Keratinocyte (primary cell): ENCODE data around the gene ARMC6. TPM values are rescaled to one million over a fixed set of nuclear protein-coding genes. Genes with fewer than 3 reads are reported as not detected.

ENCODE experiments used
- DNase-seq: peaks from one replicate; pipeline ENCODE4 v3.0.0-alpha.2; 2011; ENCODE audit warnings: low read depth, missing footprints, low spot score
- FAIRE-seq: peaks from 2 replicates; lab custom pipeline; 2011; peaks lifted over from hg19 to GRCh38; lab: Jason Lieb, UNC
- H2AFZ ChIP-seq: 2 replicates; pipeline ENCODE4 v1.6.0; 2012; ENCODE audit warnings: low read length, control low read depth, inconsistent platforms; ENCODE audit not compliant: control insufficient read depth
- H3K27ac ChIP-seq: 2 replicates; pipeline ENCODE4 v1.5.1; 2011; ENCODE audit warnings: low read length; ENCODE audit not compliant: control insufficient read depth, insufficient read depth
- H3K27me3 ChIP-seq: 3 replicates; pipeline ENCODE4 v1.6.0; 2011; ENCODE audit warnings: low read length; ENCODE audit not compliant: control insufficient read depth, insufficient read depth; ENCODE audit errors: extremely low read depth
- H3K36me3 ChIP-seq, 2 experiments: 2 replicates in 1 of 2; 3 replicates in 1 of 2; pipeline ENCODE4 v1.5.1; 2011; ENCODE audit warnings: low read length in 2 of 2, mild to moderate bottlenecking in 1 of 2; ENCODE audit not compliant: control insufficient read depth in 2 of 2, insufficient read depth in 2 of 2; ENCODE audit errors: extremely low read depth in 1 of 2
- H3K4me1 ChIP-seq: 3 replicates; pipeline ENCODE4 v1.5.1; 2011; ENCODE audit warnings: low read length; ENCODE audit not compliant: control insufficient read depth, insufficient read depth; ENCODE audit errors: extremely low read depth
- H3K4me2 ChIP-seq: 3 replicates; pipeline ENCODE4 v1.6.0; 2011; ENCODE audit warnings: low read depth, low read length; ENCODE audit not compliant: control insufficient read depth, insufficient read depth; ENCODE audit errors: extremely low read depth
- H3K4me3 ChIP-seq, 3 experiments: fragments of 200-600 bp in 1 of 3; sonication (generic) in 1 of 3; 2 replicates in 2 of 3; 3 replicates in 1 of 3; pipeline ENCODE4 v1.5.1; 2011 to 2016; ENCODE audit warnings: low read length in 3 of 3, mild to moderate bottlenecking in 3 of 3, control low read depth in 2 of 3, inconsistent platforms in 1 of 3, low read depth in 1 of 3, mixed read lengths in 1 of 3, mixed run types in 1 of 3, moderate library complexity in 1 of 3; ENCODE audit not compliant: control insufficient read depth in 2 of 3, insufficient read depth in 2 of 3; ENCODE audit errors: extremely low read depth in 1 of 3
- H3K79me2 ChIP-seq: 2 replicates; pipeline ENCODE4 v1.6.0; 2012; ENCODE audit warnings: low read length; ENCODE audit not compliant: control insufficient read depth, insufficient read depth
- H3K9ac ChIP-seq: 3 replicates; pipeline ENCODE4 v1.6.0; 2011; ENCODE audit warnings: low read length; ENCODE audit not compliant: control insufficient read depth, insufficient read depth; ENCODE audit errors: extremely low read depth
- H3K9me1 ChIP-seq: 3 replicates; pipeline ENCODE4 v1.6.0; 2011; ENCODE audit warnings: low read length; ENCODE audit not compliant: control insufficient read depth, insufficient read depth; ENCODE audit errors: extremely low read depth
- H3K9me3 ChIP-seq: 2 replicates; pipeline ENCODE4 v1.5.1; 2012; ENCODE audit warnings: low read depth, low read length; ENCODE audit not compliant: control insufficient read depth
- H4K20me1 ChIP-seq: 3 replicates; pipeline ENCODE4 v1.6.0; 2011; ENCODE audit warnings: low read length; ENCODE audit not compliant: control insufficient read depth, insufficient read depth; ENCODE audit errors: extremely low read depth
- EZH2 ChIP-seq: IDR thresholded peaks from one replicate; pipeline ENCODE4 v1.6.1; 2012; ENCODE audit warnings: inconsistent platforms, mild to moderate bottlenecking, low read length, moderate library complexity
- dilution Hi-C: fragments of 300-500 bp; cut with MboI; formaldehyde crosslinking; loops from one replicate; pipeline ENCODE4 v1.7.0; 2020; ENCODE audit warnings: low sequenced_read_pairs; ENCODE audit not compliant: extremely low pct_ligation_motif_present
- polyA plus RNA-seq, 5 experiments: library from polyadenylated mRNA; depleted of rRNA in 3 of 5; stranded (reverse) in 3 of 5; stranded (forward) in 1 of 5; unstranded in 1 of 5; fragments of >200 nt; gene quantifications; 1 replicate in 1 of 5; 2 replicates in 3 of 5; 3 replicates in 1 of 5; pipeline versions ENCODE4 v1.2.1 to v1.2.3, GENCODE V29; 2011 to 2012; ENCODE audit warnings: missing spikeins in 2 of 5, low read depth in 1 of 5, low replicate concordance in 1 of 5
- TF ChIP-seq, protein P1 (sequence below), 3 experiments: IDR thresholded peaks in 1 of 3; conservative IDR thresholded peaks in 1 of 3; optimal IDR thresholded peaks in 1 of 3; 2 replicates in 2 of 3; 3 replicates in 1 of 3; pipeline versions ENCODE3 to v1.5.1; 2011; ENCODE audit warnings: low read length in 3 of 3, mild to moderate bottlenecking in 3 of 3, moderate library complexity in 2 of 3, control low read depth in 1 of 3, inconsistent platforms in 1 of 3; ENCODE audit not compliant: insufficient read depth in 2 of 3; ENCODE audit errors: extremely low read depth in 1 of 3

The ARMC6 gene
- polyA plus RNA-seq, 1 donor (not counting 4 experiments of a cell fraction or from before 2014, with no cell fraction given) = 23.8 TPM

DNA sequence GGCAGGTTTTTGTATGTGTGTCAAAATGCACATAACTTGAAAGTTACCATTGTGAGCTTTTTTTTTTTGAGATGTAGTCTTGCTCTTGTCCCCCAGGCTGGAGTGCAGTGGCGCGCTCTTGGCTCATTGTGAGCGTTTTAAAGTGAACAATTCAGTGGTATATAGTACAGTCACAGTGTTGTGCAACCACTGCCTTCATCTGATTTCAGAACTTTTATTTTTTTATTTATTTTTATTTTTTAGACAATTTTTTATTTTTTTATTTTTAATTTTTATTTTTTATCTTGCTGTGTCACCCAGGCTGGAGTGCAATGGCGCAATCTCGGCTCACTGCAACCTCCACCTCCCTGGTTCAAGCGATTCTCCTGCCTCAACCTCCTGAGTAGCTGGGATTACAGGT lies 45.4 kb downstream of the ARMC6 start:
- no peaks in the 10 kb centered on the region for H3K36me3 ChIP-seq
- no peak overlapping the region for H3K27ac ChIP-seq
- H2AFZ ChIP-seq = no peak overlapping the region
- no peaks in the 10 kb centered on the region for H3K9me3 ChIP-seq
- no peaks in the 10 kb centered on the region for H3K27me3 ChIP-seq
- dilution Hi-C loops = no loop called here
- no peak overlapping the region for H3K9ac ChIP-seq
- no peak overlapping the region for H3K4me3 ChIP-seq
- H3K4me1 ChIP-seq = peaks cover 5% of the 10 kb centered on the region
- FAIRE-seq (no peak), DNase-seq (no peak)
- no peaks in the 10 kb centered on the region for H3K79me2 ChIP-seq
- no peaks in the 10 kb centered on the region for H3K9me1 ChIP-seq
- H4K20me1 ChIP-seq = no peaks in the 10 kb centered on the region
- no peak for TF ChIP-seq EZH2
- TF ChIP-seq, protein P1, sequence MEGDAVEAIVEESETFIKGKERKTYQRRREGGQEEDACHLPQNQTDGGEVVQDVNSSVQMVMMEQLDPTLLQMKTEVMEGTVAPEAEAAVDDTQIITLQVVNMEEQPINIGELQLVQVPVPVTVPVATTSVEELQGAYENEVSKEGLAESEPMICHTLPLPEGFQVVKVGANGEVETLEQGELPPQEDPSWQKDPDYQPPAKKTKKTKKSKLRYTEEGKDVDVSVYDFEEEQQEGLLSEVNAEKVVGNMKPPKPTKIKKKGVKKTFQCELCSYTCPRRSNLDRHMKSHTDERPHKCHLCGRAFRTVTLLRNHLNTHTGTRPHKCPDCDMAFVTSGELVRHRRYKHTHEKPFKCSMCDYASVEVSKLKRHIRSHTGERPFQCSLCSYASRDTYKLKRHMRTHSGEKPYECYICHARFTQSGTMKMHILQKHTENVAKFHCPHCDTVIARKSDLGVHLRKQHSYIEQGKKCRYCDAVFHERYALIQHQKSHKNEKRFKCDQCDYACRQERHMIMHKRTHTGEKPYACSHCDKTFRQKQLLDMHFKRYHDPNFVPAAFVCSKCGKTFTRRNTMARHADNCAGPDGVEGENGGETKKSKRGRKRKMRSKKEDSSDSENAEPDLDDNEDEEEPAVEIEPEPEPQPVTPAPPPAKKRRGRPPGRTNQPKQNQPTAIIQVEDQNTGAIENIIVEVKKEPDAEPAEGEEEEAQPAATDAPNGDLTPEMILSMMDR (optimal IDR thresholded peaks at IDR 0.05 in 1 of 3, IDR thresholded peaks at IDR 0.05 in 1 of 3, conservative IDR thresholded peaks at IDR 0.05 in 1 of 3; ENCODE audit: extremely low read depth in 1 of 3, insufficient read depth in 2 of 3, low read length in 3 of 3) = no peak
- H3K4me2 ChIP-seq = no peak overlapping the region

DNA sequence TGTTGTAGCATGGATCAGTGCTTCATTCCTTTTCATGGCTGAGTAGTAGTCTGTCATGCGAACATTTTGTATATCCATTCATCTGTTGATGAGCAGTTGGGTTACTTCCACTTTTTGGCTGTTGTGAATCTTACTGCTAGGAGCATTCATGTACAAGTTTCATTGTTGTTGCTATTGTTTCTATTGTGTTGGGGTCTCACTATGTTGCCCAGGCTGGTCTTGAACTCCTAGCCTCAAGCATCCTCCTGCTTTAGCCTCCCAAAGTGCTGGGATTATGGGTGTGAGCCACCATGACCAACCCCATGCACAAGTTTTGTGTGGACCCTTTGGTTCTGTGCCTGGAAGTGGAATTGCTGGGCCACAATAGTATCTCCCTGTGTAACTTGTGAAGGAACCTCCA lies 46.2 kb downstream of the ARMC6 start:
- no peaks in the 10 kb centered on the region for H3K36me3 ChIP-seq
- no peaks in the 10 kb centered on the region for H4K20me1 ChIP-seq
- no peak overlapping the region for H3K4me2 ChIP-seq
- no peaks in the 10 kb centered on the region for H3K27me3 ChIP-seq
- H2AFZ ChIP-seq = no peak overlapping the region
- FAIRE-seq (no peak), DNase-seq (no peak)
- peaks cover 5% of the 10 kb centered on the region for H3K4me1 ChIP-seq
- H3K9me1 ChIP-seq = no peaks in the 10 kb centered on the region
- H3K79me2 ChIP-seq = no peaks in the 10 kb centered on the region
- H3K4me3 ChIP-seq = no peak overlapping the region
- dilution Hi-C loops = no loop called here
- no peak overlapping the region for H3K27ac ChIP-seq
- no peak for TF ChIP-seq EZH2
- TF ChIP-seq, protein P1 (optimal IDR thresholded peaks at IDR 0.05 in 1 of 3, IDR thresholded peaks at IDR 0.05 in 1 of 3, conservative IDR thresholded peaks at IDR 0.05 in 1 of 3; ENCODE audit: extremely low read depth in 1 of 3, insufficient read depth in 2 of 3, low read length in 3 of 3) = no peak
- no peaks in the 10 kb centered on the region for H3K9me3 ChIP-seq
- H3K9ac ChIP-seq = no peak overlapping the region
